ENCODE data around the gene DAPK1.
"Not testable (repeated sequence)": the region's sequence is repeated elsewhere in the genome, so short reads cannot be mapped to it uniquely, and the experiment has no call there.

The DAPK1 gene

GRCh38 chr9:87547671-87548081, 50.0 kb downstream of the DAPK1 start:
- Histone ChIP-seq H3K4me1 (ENCODE audit: control insufficient read depth, insufficient read depth, low read depth, low read length) (peaks cover 20% of the 10 kb centered on the region), H3K79me1 (replicated peaks; ENCODE audit: low read length, poor library complexity, severe bottlenecking) (peaks cover 16% of the 10 kb centered on the region), H3K4me2 (ENCODE audit: low read length, poor library complexity, severe bottlenecking) (no peak overlapping the region), H2AK5ac (ENCODE audit: low read length, severe bottlenecking) (peak overlapping the region; percentile 4), H3K4ac (ENCODE audit: low read depth in 1 of 2, low read length in 2 of 2) (no peak overlapping the region), H2BK12ac (ENCODE audit: low read length in 2 of 2) (no peak overlapping the region), H3K4me3 (ENCODE audit: insufficient read depth in 1 of 2, low read depth in 1 of 2, low read length in 2 of 2) (no peak overlapping the region), H3K27me3 (ENCODE audit: control insufficient read depth in 1 of 2, insufficient read depth in 1 of 2, low read length in 2 of 2) (no peaks in the 10 kb centered on the region), H2BK15ac (ENCODE audit: low read depth, poor library complexity, severe bottlenecking) (peak overlapping the region; percentile 65), H2AFZ (ENCODE audit: low read depth, low read length) (no peak overlapping the region), H3K9ac (ENCODE audit: low read length) (no peak overlapping the region), H3K9me3 (ENCODE audit: control insufficient read depth, low read length) (no peaks in the 10 kb centered on the region), H4K8ac (ENCODE audit: low read length) (no peak overlapping the region), H4K91ac (ENCODE audit: low read length) (no peak overlapping the region), H3K23ac (ENCODE audit: low read length in 2 of 2) (no peak overlapping the region), H3K36me3 (ENCODE audit: control insufficient read depth in 1 of 2, insufficient read depth in 2 of 2, low read depth in 1 of 2, low read length in 2 of 2) (peaks cover 0 to 12% of the 10 kb centered on the region in 2 experiments), H3K27ac (ENCODE audit: low read length, poor library complexity, severe bottlenecking) (peak overlapping the region; percentile 2), H2BK5ac (ENCODE audit: low read depth, low read length, poor library complexity, severe bottlenecking) (no peak overlapping the region), H2BK120ac (ENCODE audit: low read depth, low read length) (no peak overlapping the region), H3K14ac (ENCODE audit: low read length in 2 of 2) (no peak overlapping the region), H3K18ac (ENCODE audit: low read depth in 1 of 2, low read length in 2 of 2) (no peak overlapping the region)
- no peak for DNase-seq
- WGBS = 93% methylated on average over 5 of the region's 6 CpGs

- no peak overlapping the region for H2AK5ac ChIP-seq (ENCODE audit: low read length, severe bottlenecking)
- no peak overlapping the region for H2BK15ac ChIP-seq (ENCODE audit: low read depth, poor library complexity, severe bottlenecking)
- no peak overlapping the region for H3K14ac ChIP-seq (ENCODE audit: low read length in 2 of 2)
- H2AFZ ChIP-seq (ENCODE audit: low read depth, low read length) = no peak overlapping the region
- H3K27me3 ChIP-seq (ENCODE audit: control insufficient read depth in 1 of 2, insufficient read depth in 1 of 2, low read length in 2 of 2) = no peaks in the 10 kb centered on the region
- H3K9ac ChIP-seq (ENCODE audit: low read length) = no peak overlapping the region
- DNase-seq = no peak
- WGBS = 64% methylated on average over 3 of the region's 3 CpGs
- no peak overlapping the region for H4K91ac ChIP-seq (ENCODE audit: low read length)
- H3K4me2 ChIP-seq (ENCODE audit: low read length, poor library complexity, severe bottlenecking) = no peak overlapping the region
- H3K36me3 ChIP-seq (ENCODE audit: control insufficient read depth in 1 of 2, insufficient read depth in 2 of 2, low read depth in 1 of 2, low read length in 2 of 2) = peaks cover 0 to 12% of the 10 kb centered on the region in 2 experiments
- peaks cover 16% of the 10 kb centered on the region for H3K79me1 ChIP-seq (replicated peaks; ENCODE audit: low read length, poor library complexity, severe bottlenecking)
- H3K4me1 ChIP-seq (ENCODE audit: control insufficient read depth, insufficient read depth, low read depth, low read length) = peaks cover 20% of the 10 kb centered on the region
- H3K4ac ChIP-seq (ENCODE audit: low read depth in 1 of 2, low read length in 2 of 2) = no peak overlapping the region
- H4K8ac ChIP-seq (ENCODE audit: low read length) = no peak overlapping the region
- H3K27ac ChIP-seq (ENCODE audit: low read length, poor library complexity, severe bottlenecking) = peak overlapping the region; percentile 2
- H3K4me3 ChIP-seq (ENCODE audit: insufficient read depth in 1 of 2, low read depth in 1 of 2, low read length in 2 of 2) = no peak overlapping the region
- H2BK5ac ChIP-seq (ENCODE audit: low read depth, low read length, poor library complexity, severe bottlenecking) = no peak overlapping the region
- H3K9me3 ChIP-seq (ENCODE audit: control insufficient read depth, low read length) = no peaks in the 10 kb centered on the region
- no peak overlapping the region for H2BK120ac ChIP-seq (ENCODE audit: low read depth, low read length)
- H3K18ac ChIP-seq (ENCODE audit: low read depth in 1 of 2, low read length in 2 of 2) = no peak overlapping the region
- no peak overlapping the region for H3K23ac ChIP-seq (ENCODE audit: low read length in 2 of 2)
- H2BK12ac ChIP-seq (ENCODE audit: low read length in 2 of 2) = no peak overlapping the region
Observed at GRCh38 chr9:87548159-87548558, 50.5 kb downstream of the DAPK1 start.

- H3K4me2 ChIP-seq (ENCODE audit: low read length, poor library complexity, severe bottlenecking); H2AK5ac ChIP-seq (ENCODE audit: low read length, severe bottlenecking); H2BK120ac ChIP-seq (ENCODE audit: low read depth, low read length); H2BK15ac ChIP-seq (ENCODE audit: low read depth, poor library complexity, severe bottlenecking); H4K8ac ChIP-seq (ENCODE audit: low read length); H3K9ac ChIP-seq (ENCODE audit: low read length); H3K18ac ChIP-seq (ENCODE audit: low read depth in 1 of 2, low read length in 2 of 2); H4K91ac ChIP-seq (ENCODE audit: low read length); H3K14ac ChIP-seq (ENCODE audit: low read length in 2 of 2); H3K27ac ChIP-seq (ENCODE audit: low read length, poor library complexity, severe bottlenecking); H3K4me3 ChIP-seq (ENCODE audit: insufficient read depth in 1 of 2, low read depth in 1 of 2, low read length in 2 of 2); H3K27me3 ChIP-seq (ENCODE audit: control insufficient read depth in 1 of 2, insufficient read depth in 1 of 2, low read length in 2 of 2); H3K9me3 ChIP-seq (ENCODE audit: control insufficient read depth, low read length); H2BK5ac ChIP-seq (ENCODE audit: low read depth, low read length, poor library complexity, severe bottlenecking); H3K4ac ChIP-seq (ENCODE audit: low read depth in 1 of 2, low read length in 2 of 2); DNase-seq; H2AFZ ChIP-seq (ENCODE audit: low read depth, low read length); H2BK12ac ChIP-seq (ENCODE audit: low read length in 2 of 2); H3K23ac ChIP-seq (ENCODE audit: low read length in 2 of 2): not testable (repeated sequence)
- WGBS = 100% methylated on average over 1 of the region's 2 CpGs
- peaks cover 20% of the 10 kb centered on the region for H3K4me1 ChIP-seq (ENCODE audit: control insufficient read depth, insufficient read depth, low read depth, low read length)
- peaks cover 16% of the 10 kb centered on the region for H3K79me1 ChIP-seq (replicated peaks; ENCODE audit: low read length, poor library complexity, severe bottlenecking)
- H3K36me3 ChIP-seq (ENCODE audit: control insufficient read depth in 1 of 2, insufficient read depth in 2 of 2, low read depth in 1 of 2, low read length in 2 of 2) = peaks cover 0 to 12% of the 10 kb centered on the region in 2 experiments
Observed at GRCh38 chr9:87549088-87549487, 51.4 kb downstream of the DAPK1 start.

- no peak overlapping the region for H3K9ac ChIP-seq (ENCODE audit: low read length)
- H3K79me1 ChIP-seq (replicated peaks; ENCODE audit: low read length, poor library complexity, severe bottlenecking) = peaks cover 19% of the 10 kb centered on the region
- no peak overlapping the region for H3K14ac ChIP-seq (ENCODE audit: low read length in 2 of 2)
- no peak overlapping the region for H3K27ac ChIP-seq (ENCODE audit: low read length, poor library complexity, severe bottlenecking)
- H2BK5ac ChIP-seq (ENCODE audit: low read depth, low read length, poor library complexity, severe bottlenecking) = no peak overlapping the region
- no peak overlapping the region for H2AFZ ChIP-seq (ENCODE audit: low read depth, low read length)
- no peak for DNase-seq
- 98% methylated on average over 6 of the region's 7 CpGs for WGBS
- no peak overlapping the region for H4K91ac ChIP-seq (ENCODE audit: low read length)
- no peak overlapping the region for H3K23ac ChIP-seq (ENCODE audit: low read length in 2 of 2)
- H3K4me3 ChIP-seq (ENCODE audit: insufficient read depth in 1 of 2, low read depth in 1 of 2, low read length in 2 of 2) = no peak overlapping the region
- H4K8ac ChIP-seq (ENCODE audit: low read length) = no peak overlapping the region
- H3K4me1 ChIP-seq (ENCODE audit: control insufficient read depth, insufficient read depth, low read depth, low read length) = peaks cover 22% of the 10 kb centered on the region
- H3K18ac ChIP-seq (ENCODE audit: low read depth in 1 of 2, low read length in 2 of 2) = no peak overlapping the region
- peaks cover 0 to 10% of the 10 kb centered on the region in 2 experiments for H3K36me3 ChIP-seq (ENCODE audit: control insufficient read depth in 1 of 2, insufficient read depth in 2 of 2, low read depth in 1 of 2, low read length in 2 of 2)
- no peak overlapping the region for H2AK5ac ChIP-seq (ENCODE audit: low read length, severe bottlenecking)
- H2BK15ac ChIP-seq (ENCODE audit: low read depth, poor library complexity, severe bottlenecking) = no peak overlapping the region
- no peak overlapping the region for H2BK12ac ChIP-seq (ENCODE audit: low read length in 2 of 2)
- no peak overlapping the region for H2BK120ac ChIP-seq (ENCODE audit: low read depth, low read length)
- no peak overlapping the region for H3K4me2 ChIP-seq (ENCODE audit: low read length, poor library complexity, severe bottlenecking)
- H3K4ac ChIP-seq (ENCODE audit: low read depth in 1 of 2, low read length in 2 of 2) = no peak overlapping the region
- H3K9me3 ChIP-seq (ENCODE audit: control insufficient read depth, low read length) = no peaks in the 10 kb centered on the region
- H3K27me3 ChIP-seq (ENCODE audit: control insufficient read depth in 1 of 2, insufficient read depth in 1 of 2, low read length in 2 of 2) = no peaks in the 10 kb centered on the region
Observed at GRCh38 chr9:87549791-87550190, 52.1 kb downstream of the DAPK1 start.

Data from mesenchymal stem cell (in vitro differentiated cells and primary cell).